CD4-positive, CD25-positive, alpha-beta regulatory T cell (primary cell): ENCODE data around the gene SEMA5B. TPM values are rescaled to one million over a fixed set of nuclear protein-coding genes. Genes with fewer than 3 reads are reported as not detected.

Experiments used
- ATAC-seq, 2 donors: fragments of 150-1000 bp; cut with Tn5 transposase; one replicate each; pipeline ENCODE4 v1.10.0; 2021; ENCODE audit warnings: low read depth in 2 of 2, moderate number of reproducible peaks in 2 of 2, moderate library complexity in 1 of 2
- DNase-seq, 3 donors: peaks; one replicate each; pipeline versions ENCODE4 v3.0.0 to v3.0.0-alpha.2; 2012 to 2022; ENCODE audit warnings: mixed read lengths in 1 of 3
- H3K27ac ChIP-seq: one replicate; pipeline ENCODE4 v1.7.0; 2013; ENCODE audit warnings: mild to moderate bottlenecking, low read length; ENCODE audit not compliant: insufficient read depth, poor library complexity, severe bottlenecking
- H3K27me3 ChIP-seq: one replicate; pipeline ENCODE4 v1.7.0; 2013; ENCODE audit warnings: low read length; ENCODE audit not compliant: control insufficient read depth, insufficient read depth
- H3K36me3 ChIP-seq: one replicate; pipeline ENCODE4 v1.7.0; 2013; ENCODE audit warnings: mild to moderate bottlenecking, low read length, moderate library complexity; ENCODE audit not compliant: control insufficient read depth, insufficient read depth
- H3K4me1 ChIP-seq: 2 replicates; pipeline ENCODE4 v1.7.0; 2013; ENCODE audit warnings: mild to moderate bottlenecking, low read length; ENCODE audit not compliant: insufficient read depth, control insufficient read depth, poor library complexity, severe bottlenecking
- H3K4me3 ChIP-seq: one replicate; pipeline ENCODE4 v1.7.0; 2013; ENCODE audit warnings: low read depth, mild to moderate bottlenecking, low read length, moderate library complexity
- H3K9me3 ChIP-seq, 2 experiments: 1 replicate in 1 of 2; 2 replicates in 1 of 2; pipeline ENCODE4 v1.7.0; 2013; ENCODE audit warnings: low read length in 2 of 2, mild to moderate bottlenecking in 1 of 2, moderate library complexity in 1 of 2; ENCODE audit not compliant: control insufficient read depth in 2 of 2
- H3K27ac Mint-ChIP-seq, 3 donors: one replicate each; pipeline ENCODE4 v1.8.0; 2020 to 2022; ENCODE audit warnings: mild to moderate bottlenecking in 3 of 3, mixed read lengths in 3 of 3, moderate library complexity in 2 of 3
- H3K27me3 Mint-ChIP-seq: one replicate; pipeline ENCODE4 v1.8.0; 2022; ENCODE audit warnings: mild to moderate bottlenecking, mixed read lengths
- H3K36me3 Mint-ChIP-seq: one replicate; pipeline ENCODE4 v1.8.0; 2020; ENCODE audit warnings: mixed read lengths
- H3K4me1 Mint-ChIP-seq, 4 donors: one replicate each; pipeline ENCODE4 v1.8.0; 2020 to 2022; ENCODE audit warnings: mixed read lengths in 4 of 4, mild to moderate bottlenecking in 1 of 4
- H3K4me3 Mint-ChIP-seq, 4 donors: one replicate each; pipeline ENCODE4 v1.8.0; 2020 to 2022; ENCODE audit warnings: mild to moderate bottlenecking in 4 of 4, mixed read lengths in 4 of 4, moderate library complexity in 3 of 4
- H3K9me3 Mint-ChIP-seq, 7 donors: one replicate each; pipeline ENCODE4 v1.8.0; 2020 to 2022; ENCODE audit warnings: mixed read lengths in 7 of 7, mild to moderate bottlenecking in 3 of 7, moderate library complexity in 2 of 7
- polyA plus RNA-seq, 4 donors: library from polyadenylated mRNA; unstranded; fragments of 300-500 nt; fragmentation: Illumina TruSeq; gene quantifications; one replicate each; pipeline ENCODE4 v1.2.3, GENCODE V29; 2021
- total RNA-seq: library from RNA; stranded (reverse); gene quantifications from one replicate; pipeline ENCODE4 v1.2.3, GENCODE V29; 2022

The SEMA5B gene
- total and polyA plus RNA-seq, 5 donors from 2014 or later: 0.50 TPM; not detected in 4

GRCh38 chr3:122982216-122983185 lies 45.1 kb downstream of the SEMA5B start:
- Histone ChIP-seq H3K27ac (no peak overlapping the region), H3K9me3 (no peaks in the 10 kb centered on the region), H3K27me3 (no peaks in the 10 kb centered on the region), H3K4me3 (no peak overlapping the region), H3K36me3 (no peaks in the 10 kb centered on the region), H3K4me1 (no peaks in the 10 kb centered on the region)
- no peak for ATAC-seq
- H3K4me1 Mint-ChIP-seq: peaks cover 0 to 2% (median 0%) of the 10 kb centered on the region in 4 donors
- DNase-seq: no peak
- no peak overlapping the region for H3K4me3 Mint-ChIP-seq
- H3K27ac Mint-ChIP-seq: no peak overlapping the region
- no peaks in the 10 kb centered on the region for H3K9me3 Mint-ChIP-seq
- peaks cover 21% of the 10 kb centered on the region for H3K27me3 Mint-ChIP-seq
- no peaks in the 10 kb centered on the region for H3K36me3 Mint-ChIP-seq

GRCh38 chr3:122979211-122979610 lies 48.4 kb downstream of the SEMA5B start:
- Mint-ChIP-seq H3K9me3 (no peaks in the 10 kb centered on the region), H3K27ac (no peak overlapping the region), H3K27me3 (peaks cover 4% of the 10 kb centered on the region), H3K4me3 (no peak overlapping the region), H3K36me3 (no peaks in the 10 kb centered on the region), H3K4me1 (peaks cover 0 to 21% (median 11%) of the 10 kb centered on the region in 4 donors)
- no peaks in the 10 kb centered on the region for H3K9me3 ChIP-seq
- peaks cover 16% of the 10 kb centered on the region for H3K4me1 ChIP-seq
- H3K27ac ChIP-seq: no peak overlapping the region
- no peaks in the 10 kb centered on the region for H3K27me3 ChIP-seq
- H3K4me3 ChIP-seq: no peak overlapping the region
- H3K36me3 ChIP-seq: no peaks in the 10 kb centered on the region
- DNase-seq (no peak), ATAC-seq (no peak)

- no peak overlapping the region for H3K27ac Mint-ChIP-seq
- H3K4me1 Mint-ChIP-seq: peaks cover 0 to 21% (median 11%) of the 10 kb centered on the region in 4 donors
- H3K9me3 Mint-ChIP-seq: no peaks in the 10 kb centered on the region
- DNase-seq (peak in 1 of 3 donors; percentile 18), ATAC-seq (no peak)
- peaks cover 4% of the 10 kb centered on the region for H3K27me3 Mint-ChIP-seq
- no peaks in the 10 kb centered on the region for H3K36me3 ChIP-seq
- H3K36me3 Mint-ChIP-seq: no peaks in the 10 kb centered on the region
- peaks cover 16% of the 10 kb centered on the region for H3K4me1 ChIP-seq
- H3K4me3 ChIP-seq: no peak overlapping the region
- peak overlapping the region in 1 of 4 donors; percentile 29 for H3K4me3 Mint-ChIP-seq
- H3K9me3 ChIP-seq: no peaks in the 10 kb centered on the region
- H3K27me3 ChIP-seq: no peaks in the 10 kb centered on the region
- H3K27ac ChIP-seq: no peak overlapping the region
These were observed 49.0 kb downstream of the SEMA5B start for GRCh38 chr3:122978569-122978968.

GRCh38 chr3:122977746-122978466 lies 49.7 kb downstream of the SEMA5B start:
- Mint-ChIP-seq H3K36me3 (no peaks in the 10 kb centered on the region), H3K4me1 (peaks cover 0 to 26% (median 14%) of the 10 kb centered on the region in 4 donors), H3K27ac (no peak overlapping the region), H3K4me3 (no peak overlapping the region), H3K9me3 (peaks cover 0 to 3% (median 0%) of the 10 kb centered on the region in 7 donors), H3K27me3 (peaks cover 4% of the 10 kb centered on the region)
- H3K4me3 ChIP-seq: no peak overlapping the region
- ATAC-seq (no peak), DNase-seq (no peak)
- no peaks in the 10 kb centered on the region for H3K36me3 ChIP-seq
- peaks cover 16% of the 10 kb centered on the region for H3K4me1 ChIP-seq
- no peaks in the 10 kb centered on the region for H3K27me3 ChIP-seq
- no peaks in the 10 kb centered on the region for H3K9me3 ChIP-seq
- H3K27ac ChIP-seq: no peak overlapping the region

- peak overlapping the region; percentile 15 to 35 (median 21) for H3K27ac Mint-ChIP-seq
- Histone ChIP-seq H3K4me3 (peak overlapping the region; percentile 57), H3K27me3 (no peaks in the 10 kb centered on the region), H3K9me3 (no peaks in the 10 kb centered on the region), H3K4me1 (peaks cover 16% of the 10 kb centered on the region), H3K27ac (no peak overlapping the region), H3K36me3 (no peaks in the 10 kb centered on the region)
- DNase-seq: peak in 1 of 3 donors; percentile 46
- peak; percentile 45 to 57 for ATAC-seq
- H3K4me1 Mint-ChIP-seq: peaks cover 0 to 26% (median 14%) of the 10 kb centered on the region in 4 donors
- H3K36me3 Mint-ChIP-seq: no peaks in the 10 kb centered on the region
- H3K9me3 Mint-ChIP-seq: peaks cover 0 to 3% (median 0%) of the 10 kb centered on the region in 7 donors
- peak overlapping the region in 3 of 4 donors; percentile 19 to 77 (median 39) for H3K4me3 Mint-ChIP-seq
- H3K27me3 Mint-ChIP-seq: no peaks in the 10 kb centered on the region
These were observed 51.7 kb downstream of the SEMA5B start for GRCh38 chr3:122975924-122976293.

- Mint-ChIP-seq H3K27me3 (no peaks in the 10 kb centered on the region), H3K27ac (peak overlapping the region; percentile 27 to 71 (median 35)), H3K4me1 (peaks cover 0 to 26% (median 14%) of the 10 kb centered on the region in 4 donors), H3K36me3 (no peaks in the 10 kb centered on the region), H3K9me3 (peaks cover 0 to 3% (median 0%) of the 10 kb centered on the region in 7 donors), H3K4me3 (peak overlapping the region in 3 of 4 donors; percentile 19 to 77 (median 19))
- no peaks in the 10 kb centered on the region for H3K27me3 ChIP-seq
- H3K36me3 ChIP-seq: no peaks in the 10 kb centered on the region
- no peak overlapping the region for H3K27ac ChIP-seq
- peak overlapping the region; percentile 57 for H3K4me3 ChIP-seq
- DNase-seq (peak in 1 of 3 donors; percentile 57), ATAC-seq (peak; percentile 12 to 57)
- H3K9me3 ChIP-seq: no peaks in the 10 kb centered on the region
- peaks cover 16% of the 10 kb centered on the region for H3K4me1 ChIP-seq
These were observed 52.2 kb downstream of the SEMA5B start for GRCh38 chr3:122975163-122975923.

- no peaks in the 10 kb centered on the region for H3K36me3 ChIP-seq
- Mint-ChIP-seq H3K4me1 (peaks cover 0 to 26% (median 14%) of the 10 kb centered on the region in 4 donors), H3K27ac (peak overlapping the region in 2 of 3 donors; percentile 27 to 71), H3K27me3 (no peaks in the 10 kb centered on the region), H3K36me3 (no peaks in the 10 kb centered on the region), H3K9me3 (peaks cover 0 to 3% (median 0%) of the 10 kb centered on the region in 7 donors), H3K4me3 (peak overlapping the region in 2 of 4 donors; percentile 14 to 19)
- H3K4me3 ChIP-seq: no peak overlapping the region
- ATAC-seq: no peak
- no peak overlapping the region for H3K27ac ChIP-seq
- H3K9me3 ChIP-seq: no peaks in the 10 kb centered on the region
- peaks cover 16% of the 10 kb centered on the region for H3K4me1 ChIP-seq
- DNase-seq: peak in 1 of 3 donors; percentile 4
- no peaks in the 10 kb centered on the region for H3K27me3 ChIP-seq
These were observed 52.8 kb downstream of the SEMA5B start for GRCh38 chr3:122974764-122975162.
